Erythroblast (primary cell): Measurements from ENCODE around the gene UPK1A.
A peak's percentile ranks its signal among the peaks of the same experiment; 100 is the strongest.

ENCODE experiments used
- DNase-seq, 2 experiments: peaks; one replicate each; lab custom pipeline; 2025; lab: John Stamatoyannopoulos, UW
- GATA1 ChIP-seq: IDR thresholded peaks from 2 replicates; pipeline ENCODE4 v1.6.1; 2011; ENCODE audit warnings: low read depth, mild to moderate bottlenecking, control low read depth, low read length, moderate library complexity
- POLR2A ChIP-seq: IDR thresholded peaks from 2 replicates; pipeline ENCODE4 v1.6.1; 2011; ENCODE audit warnings: mild to moderate bottlenecking, low read length

Gene UPK1A

GRCh38 chr19:35666251-35666913, at the start of gene UPK1A:
TSS of gene UPK1A (plus strand) at chr19:35666517. CDS start at chr19:35666813, 296 bp downstream.
- no peak for DNase-seq
- TF ChIP-seq GATA1: no peak
- no peak for TF ChIP-seq POLR2A

- DNase-seq: no peak
- no peak for TF ChIP-seq POLR2A
Measured at GRCh38 chr19:35618857-35619256, 47.5 kb upstream of the UPK1A start.

GRCh38 chr19:35619290-35619923, 46.9 kb upstream of the UPK1A start:
- no peak for TF ChIP-seq POLR2A
- no peak for TF ChIP-seq GATA1
- DNase-seq: no peak

- TF ChIP-seq POLR2A (no peak), GATA1 (no peak)
- DNase-seq: no peak
Measured at GRCh38 chr19:35620001-35620400, 46.3 kb upstream of the UPK1A start.

GRCh38 chr19:35621708-35622107, 44.6 kb upstream of the UPK1A start:
- no peak for TF ChIP-seq POLR2A
- TF ChIP-seq GATA1: no peak
- no peak for DNase-seq

- DNase-seq: no peak
- TF ChIP-seq GATA1 (no peak), POLR2A (no peak)
Measured at GRCh38 chr19:35622750-35623149, 43.6 kb upstream of the UPK1A start.

GRCh38 chr19:35623327-35624010, 42.8 kb upstream of the UPK1A start:
- TF ChIP-seq POLR2A: no peak
- no peak for TF ChIP-seq GATA1
- no peak for DNase-seq

DNA sequence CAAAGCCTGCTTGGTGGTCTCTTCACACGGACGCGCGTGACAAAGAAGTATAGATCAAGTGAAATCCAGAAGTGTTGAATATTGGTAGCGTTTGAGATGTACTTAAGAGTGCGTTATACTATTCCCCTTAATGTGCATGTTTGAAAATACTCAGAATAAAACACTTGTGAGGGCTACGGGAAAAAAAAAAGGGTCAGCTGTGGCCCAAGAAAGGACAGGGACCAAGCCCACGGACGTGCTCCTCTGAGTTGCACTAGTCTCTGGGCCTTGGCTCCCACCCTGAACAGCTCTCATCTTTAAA, 38.1 kb upstream of the UPK1A start:
- DNase-seq: no peak
- TF ChIP-seq GATA1: no peak
- no peak for TF ChIP-seq POLR2A

DNA sequence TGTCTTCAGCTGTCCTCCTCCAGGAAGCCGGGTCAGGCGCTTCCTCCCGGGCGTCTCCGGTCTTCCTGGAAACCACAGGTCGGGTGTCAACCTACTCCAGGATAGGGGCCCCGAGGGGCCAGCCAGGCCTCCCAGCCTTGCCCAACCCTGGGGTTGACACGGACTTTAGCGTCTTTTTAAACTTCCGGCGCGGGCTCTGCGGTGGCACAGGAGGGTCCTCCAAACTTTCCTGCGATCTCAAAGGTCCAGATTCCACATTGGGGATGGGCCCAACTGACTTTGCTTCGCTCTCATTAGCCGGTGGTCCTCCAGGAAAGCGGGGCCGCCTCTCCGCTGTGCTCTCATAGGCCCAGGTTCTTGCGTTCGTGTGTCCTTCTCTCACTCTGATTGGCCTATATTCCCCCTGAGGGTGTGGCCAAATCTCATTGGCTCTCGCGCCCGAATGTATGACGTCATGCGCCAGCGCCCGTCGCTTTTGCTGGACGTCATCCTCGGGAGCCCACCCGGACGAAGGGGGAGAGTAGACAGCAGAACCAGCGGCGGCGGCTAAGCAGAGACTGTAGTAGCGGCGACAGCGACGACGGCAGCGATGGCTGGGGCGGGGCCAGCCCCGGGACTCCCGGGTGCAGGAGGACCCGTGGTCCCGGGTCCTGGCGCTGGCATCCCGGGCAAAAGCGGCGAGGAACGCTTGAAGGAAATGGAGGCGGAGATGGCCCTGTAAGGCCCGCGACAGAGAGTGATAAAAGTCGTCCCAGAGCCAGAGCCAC, 37.6 kb upstream of the UPK1A start, which contains the start of gene RBM42:
Gene RBM42, plus strand, starts transcription at position 472 of the 767 bp plus-strand sequence. Its CDS starts 118 bp downstream, at position 590.
- peak; percentile 99 for DNase-seq
- no peak for TF ChIP-seq GATA1
- TF ChIP-seq POLR2A: peak; percentile 89

DNA sequence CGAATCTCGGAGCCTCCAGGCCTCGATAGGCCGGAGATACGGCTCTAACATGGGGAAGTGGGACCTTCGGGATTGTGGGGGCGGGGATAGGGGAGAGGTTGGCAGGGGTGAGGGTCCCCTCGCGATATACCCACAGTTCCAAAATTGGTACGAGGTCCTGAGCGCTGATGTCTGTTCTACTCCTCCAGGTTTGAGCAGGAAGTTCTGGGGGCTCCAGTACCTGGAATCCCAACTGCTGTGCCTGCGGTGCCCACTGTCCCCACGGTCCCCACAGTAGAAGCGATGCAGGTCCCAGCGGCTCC, 37.0 kb upstream of the UPK1A start:
- peak; percentile 44 to 63 for DNase-seq
- TF ChIP-seq GATA1: no peak
- TF ChIP-seq POLR2A: no peak

DNA sequence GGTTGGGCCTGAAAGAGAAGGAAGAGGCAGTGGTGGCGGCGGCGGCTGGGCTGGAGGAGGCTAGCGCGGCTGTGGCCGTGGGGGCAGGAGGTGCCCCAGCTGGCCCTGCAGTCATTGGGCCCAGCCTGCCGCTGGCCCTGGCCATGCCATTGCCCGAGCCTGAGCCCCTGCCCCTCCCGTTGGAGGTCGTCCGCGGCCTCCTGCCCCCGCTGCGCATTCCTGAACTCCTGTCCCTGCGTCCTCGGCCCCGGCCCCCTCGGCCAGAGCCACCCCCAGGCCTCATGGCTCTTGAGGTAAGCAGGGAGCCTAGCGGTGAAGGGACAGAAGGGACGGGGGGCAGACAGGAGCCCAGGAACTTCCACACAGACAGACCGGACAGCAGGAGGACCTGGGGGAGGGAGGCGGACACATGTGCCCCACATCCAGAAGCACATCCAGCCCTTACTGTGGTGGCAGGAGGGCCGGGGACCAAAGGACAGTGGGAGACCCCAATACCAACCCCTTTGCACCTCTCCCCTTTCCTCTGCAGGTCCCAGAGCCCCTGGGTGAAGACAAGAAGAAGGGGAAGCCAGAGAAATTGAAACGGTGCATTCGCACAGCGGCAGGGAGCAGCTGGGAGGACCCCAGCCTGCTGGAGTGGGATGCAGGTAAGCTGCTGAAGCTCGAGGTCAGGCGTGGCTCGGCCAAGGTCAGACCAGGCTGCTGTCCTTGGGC, 32.4 kb upstream of the UPK1A start:
- no peak for DNase-seq
- no peak for TF ChIP-seq POLR2A
- TF ChIP-seq GATA1: no peak

DNA sequence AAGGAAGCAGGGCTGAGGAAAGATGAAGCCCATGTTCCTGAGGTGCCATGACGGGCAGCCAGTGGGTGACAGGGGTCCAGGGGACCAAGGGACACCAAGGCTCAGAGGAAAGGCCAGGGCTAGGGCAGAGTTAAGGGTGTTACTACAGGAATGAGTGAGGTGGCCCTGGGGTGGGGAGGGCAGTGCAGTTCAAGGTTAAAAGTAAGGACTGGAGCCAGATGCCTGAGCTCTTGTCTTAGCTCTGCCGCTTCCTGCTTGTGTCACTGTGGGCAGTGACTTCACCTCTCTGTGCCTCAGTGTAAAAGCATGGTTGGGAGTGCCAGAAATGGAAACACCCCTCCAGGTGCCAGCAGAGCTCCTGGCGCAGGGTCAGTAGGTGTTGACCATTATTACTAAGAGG, 29.7 kb upstream of the UPK1A start:
- no peak for DNase-seq
- TF ChIP-seq POLR2A: no peak
- no peak for TF ChIP-seq GATA1

DNA sequence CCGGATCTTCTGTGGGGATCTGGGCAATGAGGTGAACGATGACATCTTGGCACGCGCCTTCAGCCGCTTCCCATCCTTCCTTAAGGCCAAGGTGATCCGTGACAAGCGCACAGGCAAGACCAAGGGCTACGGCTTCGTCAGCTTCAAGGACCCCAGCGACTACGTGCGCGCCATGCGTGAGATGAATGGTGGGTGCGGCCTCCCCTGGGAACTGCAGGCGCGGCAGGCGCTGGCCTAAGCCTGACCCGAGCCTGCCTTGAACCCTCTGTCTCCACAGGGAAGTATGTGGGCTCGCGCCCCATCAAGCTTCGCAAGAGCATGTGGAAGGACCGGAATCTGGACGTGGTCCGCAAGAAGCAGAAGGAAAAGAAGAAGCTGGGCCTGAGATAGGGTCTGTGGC, 29.2 kb upstream of the UPK1A start:
- DNase-seq: no peak
- TF ChIP-seq GATA1 (no peak), POLR2A (no peak)
